CD14-positive monocyte (primary cell): ENCODE measurements around the gene ATP13A3. TPM values are rescaled to one million over a fixed set of nuclear protein-coding genes. Genes with fewer than 3 reads are reported as not detected.

Experiments used
- DNase-seq, 3 donors: peaks; one replicate each; pipeline ENCODE4 v3.0.0-alpha.2; 2011 to 2022
- H2AFZ ChIP-seq: 2 replicates; pipeline ENCODE4 v1.6.0; 2012; ENCODE audit warnings: mild to moderate bottlenecking, low read depth, low read length, inconsistent platforms; ENCODE audit not compliant: insufficient read depth, poor library complexity, severe bottlenecking
- H3K27ac ChIP-seq, 2 donors: 1 replicate in 1 of 2; 2 replicates in 1 of 2; pipeline ENCODE4 v1.5.1; 2012 to 2013; ENCODE audit warnings: low read length in 2 of 2, control low read depth in 1 of 2, inconsistent platforms in 1 of 2, low read depth in 1 of 2, mild to moderate bottlenecking in 1 of 2
- H3K27me3 ChIP-seq, 2 donors: one replicate each; pipeline versions ENCODE4 v1.6.0 to v1.6.1; 2011 to 2013; ENCODE audit warnings: low read length in 2 of 2; ENCODE audit not compliant: control insufficient read depth in 2 of 2, insufficient read depth in 2 of 2
- H3K36me3 ChIP-seq, 2 donors: replicated peaks in 1 of 2; 1 replicate in 1 of 2; 2 replicates in 1 of 2; pipeline versions ENCODE4 v1.5.1 to v1.6.1; 2012 to 2013; ENCODE audit warnings: low read length in 2 of 2, control low read depth in 1 of 2, inconsistent platforms in 1 of 2, mild to moderate bottlenecking in 1 of 2; ENCODE audit not compliant: insufficient read depth in 2 of 2, control insufficient read depth in 1 of 2
- H3K4me1 ChIP-seq, 2 donors: 1 replicate in 1 of 2; 2 replicates in 1 of 2; pipeline versions ENCODE4 v1.5.1 to v1.6.1; 2012 to 2013; ENCODE audit warnings: low read length in 2 of 2, control low read depth in 1 of 2, inconsistent platforms in 1 of 2, mild to moderate bottlenecking in 1 of 2, moderate library complexity in 1 of 2; ENCODE audit not compliant: insufficient read depth in 2 of 2, control insufficient read depth in 1 of 2
- H3K4me2 ChIP-seq: replicated peaks from 2 replicates; pipeline ENCODE3; 2012; ENCODE audit warnings: low read length, moderate library complexity, mild to moderate bottlenecking; ENCODE audit not compliant: poor library complexity, severe bottlenecking; ENCODE audit errors: extremely low read depth
- H3K4me3 ChIP-seq, 3 experiments: fragments of 200-600 bp in 1 of 3; sonication (generic) in 1 of 3; replicated peaks in 1 of 3; 1 replicate in 2 of 3; 2 replicates in 1 of 3; pipeline ENCODE4 v1.5.1; 2011 to 2013; ENCODE audit warnings: low read length in 3 of 3, mild to moderate bottlenecking in 3 of 3, control low read depth in 2 of 3, low read depth in 2 of 3, inconsistent platforms in 1 of 3, moderate library complexity in 1 of 3
- H3K79me2 ChIP-seq: 2 replicates; pipeline ENCODE4 v1.6.0; 2012; ENCODE audit warnings: mild to moderate bottlenecking, control low read depth, inconsistent platforms, low read length, moderate library complexity; ENCODE audit not compliant: insufficient read depth
- H3K9ac ChIP-seq: 2 replicates; pipeline ENCODE4 v1.6.0; 2017; ENCODE audit warnings: low read length, mild to moderate bottlenecking; ENCODE audit not compliant: insufficient read depth, poor library complexity, severe bottlenecking
- H3K9me3 ChIP-seq, 2 donors: replicated peaks in 1 of 2; 1 replicate in 1 of 2; 2 replicates in 1 of 2; pipeline versions ENCODE4 v1.5.1 to v1.6.1; 2012 to 2013; ENCODE audit warnings: low read length in 2 of 2, control low read depth in 1 of 2; ENCODE audit not compliant: control insufficient read depth in 1 of 2, insufficient read depth in 1 of 2
- H4K20me1 ChIP-seq: 2 replicates; pipeline ENCODE4 v1.6.0; 2012; ENCODE audit warnings: mild to moderate bottlenecking, low read length, control low read depth, moderate library complexity; ENCODE audit not compliant: insufficient read depth
- H3K27ac Mint-ChIP-seq, 7 donors: one replicate each; pipeline ENCODE4 v1.8.0; 2020; ENCODE audit warnings: mild to moderate bottlenecking in 7 of 7, mixed read lengths in 7 of 7, moderate library complexity in 6 of 7, inconsistent platforms in 2 of 7
- H3K27me3 Mint-ChIP-seq, 3 donors: one replicate each; pipeline ENCODE4 v1.8.0; 2021 to 2022; ENCODE audit warnings: low read depth in 3 of 3, mild to moderate bottlenecking in 3 of 3, mixed read lengths in 3 of 3, moderate library complexity in 3 of 3, inconsistent platforms in 1 of 3
- H3K36me3 Mint-ChIP-seq, 2 donors: one replicate each; pipeline ENCODE4 v1.8.0; 2020; ENCODE audit warnings: mixed read lengths in 2 of 2, inconsistent platforms in 1 of 2, mild to moderate bottlenecking in 1 of 2
- H3K4me1 Mint-ChIP-seq: one replicate; pipeline ENCODE4 v1.8.0; 2020; ENCODE audit warnings: mild to moderate bottlenecking, mixed read lengths
- H3K4me3 Mint-ChIP-seq, 2 donors: one replicate each; pipeline ENCODE4 v1.8.0; 2020; ENCODE audit warnings: mild to moderate bottlenecking in 2 of 2, mixed read lengths in 2 of 2, moderate library complexity in 1 of 2
- H3K9me3 Mint-ChIP-seq, 7 donors: one replicate each; pipeline ENCODE4 v1.8.0; 2020 to 2022; ENCODE audit warnings: mixed read lengths in 7 of 7, mild to moderate bottlenecking in 6 of 7, moderate library complexity in 6 of 7, inconsistent platforms in 2 of 7
- CTCF ChIP-seq: fragments of 200-600 bp; IDR thresholded peaks from one replicate; pipeline ENCODE4 v1.8.0; 2022; ENCODE audit warnings: antibody characterized with exemption, mild to moderate bottlenecking
- WGBS: methylation state at CpG from one replicate; pipeline ENCODE4 v1.1.5; 2013; ENCODE audit warnings: missing lambda C conversion rate; ENCODE audit not compliant: insufficient coverage; 5-methylcytosine and 5-hydroxymethylcytosine counted together
- intact Hi-C, 2 donors: fragments of 100-400 bp; cut with micrococcal nuclease; formaldehyde crosslinking; loops; one replicate each; pipeline versions ENCODE4 v1.15.0 to v1.15.1; 2023
- polyA plus RNA-seq, 3 donors: library from polyadenylated mRNA; depleted of rRNA in 1 of 3; unstranded in 2 of 3; stranded (reverse) in 1 of 3; fragments of 300-500 nt in 2 of 3; fragments of >200 nt in 1 of 3; fragmentation: Illumina TruSeq in 2 of 3; gene quantifications; 1 replicate in 2 of 3; 2 replicates in 1 of 3; pipeline ENCODE4 v1.2.3, GENCODE V29; 2012 to 2021

Gene ATP13A3
- polyA plus RNA-seq, 3 donors, result 4.7 to 19.5 (median 5.2) TPM

- Histone ChIP-seq H3K9me3 (peaks cover 0 to 15% of the 10 kb centered on the region in 2 donors), H3K79me2 (no peaks in the 10 kb centered on the region), H3K36me3 (no peaks in the 10 kb centered on the region), H3K27ac (no peak overlapping the region), H3K9ac (no peak overlapping the region), H3K27me3 (peaks cover 30 to 61% of the 10 kb centered on the region in 2 donors), H4K20me1 (no peaks in the 10 kb centered on the region), H2AFZ (no peak overlapping the region), H3K4me1 (peaks cover 21 to 25% of the 10 kb centered on the region in 2 donors), H3K4me2 (peak overlapping the region; percentile 70), H3K4me3 (peak overlapping the region in 1 of 3 experiments; percentile 60)
- no peak for TF ChIP-seq CTCF
- no peaks in the 10 kb centered on the region for H3K36me3 Mint-ChIP-seq
- DNase-seq, result no peak
- peaks cover 0 to 11% (median 4%) of the 10 kb centered on the region in 7 donors for H3K9me3 Mint-ChIP-seq
- WGBS, result 5% methylated on average over 13 of the region's 13 CpGs
- intact Hi-C loops, result loop anchor here in 1 of 2 donors (5.0 kb wide), 1 partner anchor 64 kb away; no protein-coding TSS in a partner anchor
- H3K4me1 Mint-ChIP-seq, result peaks cover 27% of the 10 kb centered on the region
- H3K4me3 Mint-ChIP-seq, result peak overlapping the region; percentile 57 to 82
- no peak overlapping the region for H3K27ac Mint-ChIP-seq
- H3K27me3 Mint-ChIP-seq, result peaks cover 60 to 67% (median 61%) of the 10 kb centered on the region in 3 donors
Measured at GRCh38 chr3:194396539-194396858, 90.3 kb downstream of the ATP13A3 start.

- no peaks in the 10 kb centered on the region for H3K36me3 Mint-ChIP-seq
- H3K79me2 ChIP-seq, result no peaks in the 10 kb centered on the region
- peaks cover 21 to 25% of the 10 kb centered on the region in 2 donors for H3K4me1 ChIP-seq
- no peaks in the 10 kb centered on the region for H4K20me1 ChIP-seq
- no peak overlapping the region for H3K27ac ChIP-seq
- peak overlapping the region in 1 of 3 experiments; percentile 60 for H3K4me3 ChIP-seq
- peaks cover 30 to 61% of the 10 kb centered on the region in 2 donors for H3K27me3 ChIP-seq
- no peaks in the 10 kb centered on the region for H3K36me3 ChIP-seq
- H3K9me3 ChIP-seq, result peaks cover 0 to 18% of the 10 kb centered on the region in 2 donors
- no peak for DNase-seq
- intact Hi-C loops, result loop anchor here in 1 of 2 donors (5.0 kb wide), 1 partner anchor 64 kb away; no protein-coding TSS in a partner anchor
- H3K4me3 Mint-ChIP-seq, result peak overlapping the region; percentile 57 to 82
- no peak overlapping the region for H2AFZ ChIP-seq
- H3K9ac ChIP-seq, result no peak overlapping the region
- TF ChIP-seq CTCF, result no peak
- H3K4me1 Mint-ChIP-seq, result peaks cover 27% of the 10 kb centered on the region
- WGBS, result 36% methylated on average over 24 of the region's 26 CpGs
- H3K4me2 ChIP-seq, result peak overlapping the region; percentile 70
- no peak overlapping the region for H3K27ac Mint-ChIP-seq
- H3K9me3 Mint-ChIP-seq, result peaks cover 0 to 14% (median 5%) of the 10 kb centered on the region in 7 donors
- peaks cover 62 to 69% (median 64%) of the 10 kb centered on the region in 3 donors for H3K27me3 Mint-ChIP-seq
Measured at GRCh38 chr3:194395778-194396538, 90.8 kb downstream of the ATP13A3 start.
